ENCODE measurements around the gene FOXJ2. TPM values are rescaled to one million over a fixed set of nuclear protein-coding genes. Genes with fewer than 3 reads are reported as not detected.

The FOXJ2 gene
- total and polyA plus RNA-seq, 10 of the 15 experiments (the other 5 are each of a cell fraction or from before 2014, with no cell fraction given) = 1.4 to 9.3 (median 4.8) TPM

GRCh38 chr12:8058506-8058905 lies 26.0 kb downstream of the FOXJ2 start (continued):
- TF ChIP-seq CEBPZ (IDR thresholded peaks at IDR 0.05; ENCODE audit: low read depth, low read length) (no peak), YBX1 (IDR thresholded peaks at IDR 0.05) (no peak), ZNF217 (IDR thresholded peaks at IDR 0.05) (no peak), IKZF1 (conservative IDR thresholded peaks at IDR 0.05) (no peak)

GRCh38 chr12:8064131-8064530 lies 31.6 kb downstream of the FOXJ2 start:
- no peak overlapping the region for H3K4me2 ChIP-seq (ENCODE audit: control insufficient read depth, insufficient read depth)
- ATAC-seq = no peak
- H3K27ac ChIP-seq (ENCODE audit: control insufficient read depth, insufficient read depth) = no peak overlapping the region
- in situ Hi-C loops (cut with MboI) = no loop called here
- RAD21 ChIA-PET (ENCODE audit: unreplicated experiment) = no interaction called here
- TF ChIP-seq IKZF1 (conservative IDR thresholded peaks at IDR 0.05) = no peak
- TF ChIP-seq KDM1A (IDR thresholded peaks at IDR 0.05; ENCODE audit: borderline replicate concordance) = no peak
- TF ChIP-seq EED (IDR thresholded peaks at IDR 0.05; ENCODE audit: low read depth) = no peak
- intact Hi-C loops (cut with micrococcal nuclease; ENCODE audit: unreplicated experiment) = no loop called here
- no peaks in the 10 kb centered on the region for H3K79me2 ChIP-seq (ENCODE audit: control insufficient read depth, insufficient read depth, low read length)
- no peak for FAIRE-seq
- CTCF ChIA-PET = interaction anchor here (1.5 kb wide), 1 partner anchor 21 kb away, joined by 3 read pairs; no protein-coding TSS in a partner anchor
- no peak for DNase-seq (ENCODE audit: low read depth, low spot score)
- H3K9me3 ChIP-seq (replicated peaks; ENCODE audit: control insufficient read depth, insufficient read depth, low read length) = no peaks in the 10 kb centered on the region
- POLR2A ChIA-PET = no interaction called here
- no peaks in the 10 kb centered on the region for H3K27me3 ChIP-seq (replicated peaks in 1 of 2; ENCODE audit: control insufficient read depth in 2 of 2, insufficient read depth in 2 of 2, low read length in 1 of 2)
- no peak overlapping the region for H3K9ac ChIP-seq (ENCODE audit: control insufficient read depth, insufficient read depth, low read length)
- H3K4me1 ChIP-seq (ENCODE audit: control insufficient read depth, insufficient read depth, low read length) = peaks cover 5% of the 10 kb centered on the region; the same call in 1 of the 2 replicates
- no peak overlapping the region for H3K4me3 ChIP-seq
- H2AFZ ChIP-seq (ENCODE audit: control insufficient read depth, low read depth, low read length) = no peak overlapping the region
- BruUV-seq (replicated peaks) = no TSS peak
- no peaks in the 10 kb centered on the region for H4K20me1 ChIP-seq (ENCODE audit: control insufficient read depth, insufficient read depth)
- SMC1A ChIA-PET (ENCODE audit: uncharacterized antibody, unreplicated experiment) = no interaction called here
- no peaks in the 10 kb centered on the region for H3K36me3 ChIP-seq (ENCODE audit: control insufficient read depth in 2 of 2, insufficient read depth in 2 of 2, low read length in 1 of 2)
